Peyer's patch (tissue), 4 donors: ENCODE results near the gene TRA2A.

Experiments used
- POLR2A ChIP-seq, 2 donors: fragments of 450-650 bp; IDR thresholded peaks; one replicate each; pipeline ENCODE4 v1.5.1; 2017; ENCODE audit warnings: antibody characterized with exemption in 2 of 2, mild to moderate bottlenecking in 2 of 2, moderate library complexity in 2 of 2
- TF ChIP-seq, protein P1 (sequence below), 6 experiments: fragments of 450-650 bp in 4 of 6; fragments of 200-600 bp in 2 of 6; sonication (generic) in 1 of 6; IDR thresholded peaks; one replicate each; pipeline ENCODE4 v1.5.1; 2017 to 2019; ENCODE audit warnings: antibody characterized with exemption in 6 of 6, mild to moderate bottlenecking in 3 of 6, moderate library complexity in 1 of 6

DNA sequence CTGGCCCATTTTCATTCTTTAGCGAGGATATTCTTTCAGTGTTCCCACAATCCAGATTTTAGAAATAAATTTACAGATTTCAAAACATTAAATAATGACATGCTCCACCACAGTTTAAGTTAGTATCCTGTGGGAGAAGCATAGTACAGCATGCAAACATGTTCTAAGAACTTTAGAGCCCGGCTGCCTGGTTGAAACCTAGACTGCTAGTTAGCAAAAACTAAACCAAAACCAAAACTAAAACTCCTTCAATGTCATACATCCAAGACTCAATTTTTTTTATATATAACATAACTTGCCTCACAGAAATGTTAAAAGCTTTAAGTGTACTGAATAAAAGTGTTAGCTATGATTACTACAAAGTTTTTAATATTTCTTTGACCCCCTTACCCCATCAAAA is 17.0 kb downstream of the TRA2A start:
- TF ChIP-seq, protein P1, sequence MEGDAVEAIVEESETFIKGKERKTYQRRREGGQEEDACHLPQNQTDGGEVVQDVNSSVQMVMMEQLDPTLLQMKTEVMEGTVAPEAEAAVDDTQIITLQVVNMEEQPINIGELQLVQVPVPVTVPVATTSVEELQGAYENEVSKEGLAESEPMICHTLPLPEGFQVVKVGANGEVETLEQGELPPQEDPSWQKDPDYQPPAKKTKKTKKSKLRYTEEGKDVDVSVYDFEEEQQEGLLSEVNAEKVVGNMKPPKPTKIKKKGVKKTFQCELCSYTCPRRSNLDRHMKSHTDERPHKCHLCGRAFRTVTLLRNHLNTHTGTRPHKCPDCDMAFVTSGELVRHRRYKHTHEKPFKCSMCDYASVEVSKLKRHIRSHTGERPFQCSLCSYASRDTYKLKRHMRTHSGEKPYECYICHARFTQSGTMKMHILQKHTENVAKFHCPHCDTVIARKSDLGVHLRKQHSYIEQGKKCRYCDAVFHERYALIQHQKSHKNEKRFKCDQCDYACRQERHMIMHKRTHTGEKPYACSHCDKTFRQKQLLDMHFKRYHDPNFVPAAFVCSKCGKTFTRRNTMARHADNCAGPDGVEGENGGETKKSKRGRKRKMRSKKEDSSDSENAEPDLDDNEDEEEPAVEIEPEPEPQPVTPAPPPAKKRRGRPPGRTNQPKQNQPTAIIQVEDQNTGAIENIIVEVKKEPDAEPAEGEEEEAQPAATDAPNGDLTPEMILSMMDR (IDR thresholded peaks at IDR 0.05), result no peak
- no peak for TF ChIP-seq POLR2A (IDR thresholded peaks at IDR 0.05)
